OCI-LY7 (cell line): ENCODE measurements around the gene GATB. TPM values are rescaled to one million over a fixed set of nuclear protein-coding genes. Genes with fewer than 3 reads are reported as not detected.

ENCODE experiments used
- BruUV-seq: library from RNA; stranded (reverse); fragments of 400-500 nt; replicated peaks from 2 replicates; lab custom pipeline; 2021; lab: Mats Ljungman, UMichigan
- CTCF ChIA-PET: fragments of 300-600 bp; sonication (Branson Sonifier 250); formaldehyde crosslinking; loops from one replicate; lab custom pipeline; 2022; ENCODE audit warnings: antibody characterized with exemption; ENCODE audit not compliant: unreplicated experiment; lab: Charles Lee
- POLR2A ChIA-PET: fragments of 300-600 bp; sonication (Branson Sonifier 250); formaldehyde crosslinking; loops from one replicate; lab custom pipeline; 2022; ENCODE audit warnings: antibody characterized with exemption; lab: Charles Lee
- DNase-seq: peaks from one replicate; pipeline ENCODE4 v3.0.0-alpha.2; 2015; ENCODE audit warnings: low spot score
- H2AFZ ChIP-seq: fragments of 200-600 bp; sonication (generic), shearing (Covaris generic); 2 replicates; pipeline ENCODE4 v1.6.1; 2014; ENCODE audit warnings: mild to moderate bottlenecking, antibody characterized with exemption, low read length, moderate library complexity
- H3K27ac ChIP-seq: fragments of 200-600 bp; sonication (generic); 2 replicates; pipeline ENCODE4 v1.5.1; 2014; ENCODE audit warnings: mixed run types, low read depth, mild to moderate bottlenecking, moderate library complexity, low read length, inconsistent platforms; ENCODE audit not compliant: poor library complexity, severe bottlenecking
- H3K36me3 ChIP-seq: fragments of 200-600 bp; sonication (generic); 2 replicates; pipeline ENCODE4 v1.6.1; 2014; ENCODE audit warnings: mild to moderate bottlenecking, antibody characterized with exemption, low read length, moderate library complexity, mixed read lengths; ENCODE audit not compliant: insufficient read depth
- H3K4me1 ChIP-seq: fragments of 200-600 bp; sonication (generic); 2 replicates; pipeline ENCODE4 v1.5.1; 2014; ENCODE audit warnings: mild to moderate bottlenecking, low read length; ENCODE audit not compliant: insufficient read depth, poor library complexity, severe bottlenecking
- H3K4me2 ChIP-seq: fragments of 200-600 bp; sonication (generic); 2 replicates; pipeline ENCODE4 v1.6.1; 2014; ENCODE audit warnings: mild to moderate bottlenecking, low read length
- H3K4me3 ChIP-seq: fragments of 200-600 bp; sonication (generic); 2 replicates; pipeline ENCODE4 v1.5.1; 2014; ENCODE audit warnings: mild to moderate bottlenecking, low read depth, low read length; ENCODE audit not compliant: poor library complexity, severe bottlenecking
- H3K79me2 ChIP-seq: fragments of 200-600 bp; sonication (generic); 2 replicates; pipeline ENCODE4 v1.6.1; 2016; ENCODE audit warnings: low read depth, mild to moderate bottlenecking, low read length, moderate library complexity, mixed read lengths; ENCODE audit not compliant: insufficient read depth
- H3K9me2 ChIP-seq: fragments of 200-600 bp; sonication (generic); 2 replicates; pipeline ENCODE4 v1.6.1; 2016; ENCODE audit warnings: mild to moderate bottlenecking, low read length, mixed read lengths; ENCODE audit not compliant: insufficient read depth
- H3K9me3 ChIP-seq: fragments of 200-600 bp; sonication (generic); 2 replicates; pipeline ENCODE4 v1.6.1; 2014; ENCODE audit warnings: mild to moderate bottlenecking, mixed run types, low read length, mixed read lengths
- H4K20me1 ChIP-seq: fragments of 200-600 bp; sonication (generic); 2 replicates; pipeline ENCODE4 v1.6.1; 2014; ENCODE audit warnings: mild to moderate bottlenecking, antibody characterized with exemption, low read length, moderate library complexity, mixed read lengths; ENCODE audit not compliant: insufficient read depth
- CTCF ChIP-seq: fragments of 200-600 bp; sonication (generic); conservative IDR thresholded peaks from 2 replicates; pipeline ENCODE4 v1.5.1; 2014; ENCODE audit warnings: mild to moderate bottlenecking, antibody characterized with exemption, low read length, moderate library complexity, mixed read lengths
- EZH2phosphoT487 ChIP-seq: fragments of 200-600 bp; sonication (generic); IDR thresholded peaks from 2 replicates; pipeline ENCODE4 v1.6.1; 2018; ENCODE audit warnings: low read depth, borderline replicate concordance, mild to moderate bottlenecking, mixed run types, antibody characterized with exemption, low read length, moderate library complexity, mixed read lengths
- intact Hi-C: fragments of 100-400 bp; cut with micrococcal nuclease; formaldehyde crosslinking; loops from one replicate; pipeline ENCODE4 v1.10.0; 2022; ENCODE audit not compliant: unreplicated experiment
- total RNA-seq, 2 experiments: library from RNA; depleted of rRNA in 1 of 2; stranded (reverse); fragments of >200 nt in 1 of 2; shearing (Covaris generic) in 1 of 2; gene quantifications; 2 replicates each; pipeline ENCODE4 v1.2.3, GENCODE V29; 2014 to 2022

GATB gene
- total RNA-seq, 2 experiments from 2014 or later, result 24.6 to 26.5 TPM

DNA sequence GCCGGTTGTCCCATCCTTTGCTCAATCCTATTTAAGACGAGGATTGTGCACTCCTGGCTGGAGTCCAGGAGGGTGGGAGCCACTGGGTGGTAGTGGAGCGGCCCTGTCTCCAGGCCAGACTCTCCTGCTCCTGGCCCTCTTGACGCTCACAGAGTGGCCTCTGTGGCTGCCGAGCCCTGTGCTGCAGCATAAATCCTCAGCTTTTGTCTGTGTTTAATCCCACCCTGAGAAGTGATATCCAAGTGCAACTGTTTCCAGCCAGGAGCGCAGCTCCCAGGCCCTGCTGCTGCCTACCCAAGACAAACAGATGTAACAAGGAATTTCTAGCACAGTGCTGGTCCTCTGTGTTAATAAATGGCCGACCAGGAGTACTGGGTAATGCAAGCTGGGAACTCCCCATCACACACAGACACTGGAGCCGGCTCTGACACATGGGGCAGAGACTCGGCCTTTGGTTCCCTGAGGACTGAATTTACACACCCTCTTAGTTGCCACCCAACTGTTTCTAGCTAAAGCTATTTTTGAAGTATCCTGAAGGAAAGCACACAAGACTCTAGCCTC lies 85.3 kb downstream of the GATB start:
- ChIA-PET CTCF (no interaction called here), POLR2A (interaction anchor here (0.6 to 0.9 kb wide), 2 partner anchors 215 to 1410 kb away, joined by 3 read pairs; no protein-coding TSS in a partner anchor)
- H3K36me3 ChIP-seq, result no peaks in the 10 kb centered on the region
- no peak overlapping the region for H3K4me3 ChIP-seq
- no peaks in the 10 kb centered on the region for H4K20me1 ChIP-seq
- H3K27ac ChIP-seq, result no peak overlapping the region
- no peaks in the 10 kb centered on the region for H3K9me2 ChIP-seq
- TF ChIP-seq EZH2phosphoT487 (no peak), CTCF (no peak)
- no peaks in the 10 kb centered on the region for H3K4me1 ChIP-seq
- BruUV-seq, result no TSS peak
- H2AFZ ChIP-seq, result no peak overlapping the region
- no peak for DNase-seq
- H3K79me2 ChIP-seq, result no peaks in the 10 kb centered on the region
- H3K9me3 ChIP-seq, result no peaks in the 10 kb centered on the region
- intact Hi-C loops, result no loop called here
- no peak overlapping the region for H3K4me2 ChIP-seq

- Histone ChIP-seq H3K79me2 (no peaks in the 10 kb centered on the region), H2AFZ (no peak overlapping the region), H3K4me3 (no peak overlapping the region), H3K36me3 (no peaks in the 10 kb centered on the region), H4K20me1 (no peaks in the 10 kb centered on the region), H3K4me2 (no peak overlapping the region), H3K4me1 (no peaks in the 10 kb centered on the region), H3K27ac (no peak overlapping the region), H3K9me2 (no peaks in the 10 kb centered on the region), H3K9me3 (no peaks in the 10 kb centered on the region)
- no peak for DNase-seq
- intact Hi-C loops, result no loop called here
- TF ChIP-seq CTCF, result no peak
- TF ChIP-seq EZH2phosphoT487, result no peak
- POLR2A ChIA-PET, result interaction anchor here (0.6 kb wide), 1 partner anchor 12 kb away, joined by 7 read pairs; no protein-coding TSS in a partner anchor
- CTCF ChIA-PET, result no interaction called here
- BruUV-seq, result no TSS peak
Measured at GRCh38 chr4:151674804-151675391, 85.9 kb downstream of the GATB start.

GRCh38 chr4:151673908-151674520 lies 86.8 kb downstream of the GATB start:
- H3K27ac ChIP-seq, result no peak overlapping the region
- BruUV-seq, result no TSS peak
- no peaks in the 10 kb centered on the region for H4K20me1 ChIP-seq
- intact Hi-C loops, result no loop called here
- H3K9me2 ChIP-seq, result no peaks in the 10 kb centered on the region
- DNase-seq, result no peak
- no peaks in the 10 kb centered on the region for H3K36me3 ChIP-seq
- H3K9me3 ChIP-seq, result no peaks in the 10 kb centered on the region
- H3K79me2 ChIP-seq, result no peaks in the 10 kb centered on the region
- no peak overlapping the region for H2AFZ ChIP-seq
- CTCF ChIA-PET, result no interaction called here
- no peaks in the 10 kb centered on the region for H3K4me1 ChIP-seq
- H3K4me3 ChIP-seq, result no peak overlapping the region
- no peak for TF ChIP-seq CTCF
- TF ChIP-seq EZH2phosphoT487, result no peak
- POLR2A ChIA-PET, result interaction anchor here (0.6 to 0.7 kb wide), 2 partner anchors 526 to 1423 kb away, joined by 3 read pairs; no protein-coding TSS in a partner anchor
- H3K4me2 ChIP-seq, result no peak overlapping the region
